PC-3 (cell line): ENCODE results near the gene TMOD4.

Experiments
- EZH2 ChIP-seq: fragments of 300-600 bp; sonication (generic); IDR thresholded peaks from one replicate; pipeline ENCODE4 v1.6.1; 2017; ENCODE audit warnings: antibody characterized with exemption, mild to moderate bottlenecking, low read length; ENCODE audit not compliant: unreplicated experiment
- TF ChIP-seq, protein P1 (sequence below): fragments of 300-600 bp; sonication (generic); conservative IDR thresholded peaks from 2 replicates; pipeline ENCODE4 v1.5.1; 2017; ENCODE audit warnings: antibody characterized with exemption, low read depth, mild to moderate bottlenecking, low read length

DNA sequence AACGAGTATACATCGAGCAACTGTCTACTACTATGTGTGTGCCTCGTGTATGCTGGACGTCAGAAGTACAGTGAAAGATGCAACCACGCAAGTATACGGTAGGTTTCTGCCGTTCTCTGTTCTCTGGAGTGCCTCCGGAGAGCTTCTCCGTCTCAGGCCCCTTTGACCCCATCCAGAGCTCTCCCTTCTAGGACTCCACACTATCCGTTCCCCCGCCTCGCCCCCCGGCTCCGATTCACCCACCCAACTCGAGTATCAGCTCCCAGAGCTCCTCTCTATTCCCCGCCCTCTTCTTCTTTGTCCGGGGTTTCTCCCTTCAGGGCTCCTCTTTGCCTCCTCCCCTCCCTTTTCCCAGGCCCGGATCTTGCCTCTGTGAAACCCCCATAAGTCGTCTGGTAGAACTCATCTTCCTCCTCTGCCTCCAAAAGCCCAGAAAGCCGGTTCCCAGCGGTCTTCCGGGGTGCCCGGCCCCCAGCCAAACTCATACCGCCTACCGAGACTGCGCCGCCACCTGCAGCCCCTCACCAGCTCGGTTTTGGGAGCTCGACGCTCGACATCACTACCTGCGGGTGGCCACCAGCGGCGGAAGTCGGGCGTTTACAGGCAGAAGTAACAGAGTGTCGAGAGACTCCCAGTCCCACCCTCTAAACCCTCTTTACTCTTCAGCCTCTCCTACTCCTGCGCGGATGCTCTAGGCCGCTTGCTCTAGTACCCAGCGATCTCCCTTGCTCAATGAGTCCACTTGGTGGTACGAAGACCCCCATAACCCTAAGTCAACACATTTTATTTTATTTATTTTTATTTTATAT, 14.1 kb upstream of the TMOD4 start, which contains the start of gene VPS72:
- TF ChIP-seq, protein P1, sequence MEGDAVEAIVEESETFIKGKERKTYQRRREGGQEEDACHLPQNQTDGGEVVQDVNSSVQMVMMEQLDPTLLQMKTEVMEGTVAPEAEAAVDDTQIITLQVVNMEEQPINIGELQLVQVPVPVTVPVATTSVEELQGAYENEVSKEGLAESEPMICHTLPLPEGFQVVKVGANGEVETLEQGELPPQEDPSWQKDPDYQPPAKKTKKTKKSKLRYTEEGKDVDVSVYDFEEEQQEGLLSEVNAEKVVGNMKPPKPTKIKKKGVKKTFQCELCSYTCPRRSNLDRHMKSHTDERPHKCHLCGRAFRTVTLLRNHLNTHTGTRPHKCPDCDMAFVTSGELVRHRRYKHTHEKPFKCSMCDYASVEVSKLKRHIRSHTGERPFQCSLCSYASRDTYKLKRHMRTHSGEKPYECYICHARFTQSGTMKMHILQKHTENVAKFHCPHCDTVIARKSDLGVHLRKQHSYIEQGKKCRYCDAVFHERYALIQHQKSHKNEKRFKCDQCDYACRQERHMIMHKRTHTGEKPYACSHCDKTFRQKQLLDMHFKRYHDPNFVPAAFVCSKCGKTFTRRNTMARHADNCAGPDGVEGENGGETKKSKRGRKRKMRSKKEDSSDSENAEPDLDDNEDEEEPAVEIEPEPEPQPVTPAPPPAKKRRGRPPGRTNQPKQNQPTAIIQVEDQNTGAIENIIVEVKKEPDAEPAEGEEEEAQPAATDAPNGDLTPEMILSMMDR: no peak
- TF ChIP-seq EZH2: no peak
